GM21367 (cell line): ENCODE data around the gene KERA.
"Not testable (repeated sequence)": the region's sequence is repeated elsewhere in the genome, so short reads cannot be mapped to it uniquely, and the experiment has no call there.

Experiments
- ATAC-seq: cut with Tn5 transposase; IDR thresholded peaks from one replicate; pipeline ENCODE4 v1.9.1; 2021; ENCODE audit not compliant: unreplicated experiment

KERA gene, protein sequence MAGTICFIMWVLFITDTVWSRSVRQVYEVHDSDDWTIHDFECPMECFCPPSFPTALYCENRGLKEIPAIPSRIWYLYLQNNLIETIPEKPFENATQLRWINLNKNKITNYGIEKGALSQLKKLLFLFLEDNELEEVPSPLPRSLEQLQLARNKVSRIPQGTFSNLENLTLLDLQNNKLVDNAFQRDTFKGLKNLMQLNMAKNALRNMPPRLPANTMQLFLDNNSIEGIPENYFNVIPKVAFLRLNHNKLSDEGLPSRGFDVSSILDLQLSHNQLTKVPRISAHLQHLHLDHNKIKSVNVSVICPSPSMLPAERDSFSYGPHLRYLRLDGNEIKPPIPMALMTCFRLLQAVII

GRCh38 chr12:91057368-91058165 lies at the start of gene KERA:
KERA (minus strand) TSS chr12:91058024; CDS start chr12:91056281, 1,743 bp downstream.
- no peak for ATAC-seq

GRCh38 chr12:91106283-91106682 lies 48.5 kb upstream of the KERA start:
- no peak for ATAC-seq

DNA sequence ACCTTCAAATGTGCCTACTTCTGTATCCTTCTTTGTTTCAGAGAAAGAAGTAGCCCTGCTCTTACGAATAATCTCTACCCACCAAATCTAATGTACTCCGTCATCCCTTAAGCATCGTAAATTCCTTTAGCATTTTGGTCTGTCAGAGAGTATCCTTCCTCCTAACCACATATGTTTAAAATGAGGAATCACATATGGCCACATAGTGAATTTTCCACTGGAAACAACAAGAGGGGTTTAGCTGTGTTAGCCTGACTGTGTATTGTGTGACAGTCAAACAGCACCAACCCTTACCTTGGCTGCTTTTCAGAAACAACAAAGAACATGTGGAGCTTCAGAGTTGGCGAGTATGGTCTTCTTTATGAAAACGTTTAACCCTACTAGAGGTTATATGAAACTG lies 48.0 kb upstream of the KERA start:
- ATAC-seq: no peak

GRCh38 chr12:91104812-91105466 lies 47.1 kb upstream of the KERA start:
- ATAC-seq: peak; percentile 70

GRCh38 chr12:91103624-91104023 lies 45.8 kb upstream of the KERA start:
- ATAC-seq: no peak

DNA sequence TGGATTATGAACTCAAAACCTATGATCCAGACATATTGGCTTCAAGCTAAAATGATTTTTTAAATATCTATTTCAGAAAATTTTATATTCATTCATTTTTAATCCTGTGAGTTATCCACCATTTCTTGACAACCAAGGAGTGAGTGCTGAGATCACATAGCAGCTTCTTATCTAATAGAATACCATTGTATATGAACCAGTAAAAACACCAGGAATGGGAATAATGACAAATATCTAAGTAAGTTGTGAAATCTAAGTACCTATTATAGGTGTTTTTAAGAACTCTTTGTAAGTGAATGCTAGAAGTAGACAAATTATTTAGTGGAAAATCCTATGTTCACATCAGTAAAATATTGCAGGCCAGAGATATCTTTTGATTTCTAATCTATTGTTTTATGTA lies 45.3 kb upstream of the KERA start:
- no peak for ATAC-seq

GRCh38 chr12:91100906-91101305 lies 43.1 kb upstream of the KERA start:
- ATAC-seq: no peak

- no peak for ATAC-seq
These were observed 42.0 kb upstream of the KERA start for GRCh38 chr12:91099836-91100235.

DNA sequence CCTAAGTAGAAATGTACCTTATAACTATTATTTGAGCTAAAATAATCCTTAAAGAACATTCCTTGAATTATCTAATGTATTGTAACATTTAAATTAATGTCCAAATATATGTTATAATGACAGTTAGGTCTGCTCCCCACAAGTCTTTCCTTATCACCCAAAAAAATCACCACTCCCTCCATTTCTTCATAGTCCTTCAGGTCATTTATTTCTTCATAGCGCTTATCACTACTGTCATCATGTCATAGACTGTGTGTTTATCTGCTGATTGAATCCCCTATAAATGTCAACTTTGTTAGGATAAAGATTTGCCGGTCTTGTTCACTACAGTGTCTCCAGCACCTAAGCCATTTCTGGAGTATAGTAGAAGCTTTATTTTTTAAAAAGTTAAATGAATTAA lies 41.5 kb upstream of the KERA start:
- ATAC-seq: no peak

DNA sequence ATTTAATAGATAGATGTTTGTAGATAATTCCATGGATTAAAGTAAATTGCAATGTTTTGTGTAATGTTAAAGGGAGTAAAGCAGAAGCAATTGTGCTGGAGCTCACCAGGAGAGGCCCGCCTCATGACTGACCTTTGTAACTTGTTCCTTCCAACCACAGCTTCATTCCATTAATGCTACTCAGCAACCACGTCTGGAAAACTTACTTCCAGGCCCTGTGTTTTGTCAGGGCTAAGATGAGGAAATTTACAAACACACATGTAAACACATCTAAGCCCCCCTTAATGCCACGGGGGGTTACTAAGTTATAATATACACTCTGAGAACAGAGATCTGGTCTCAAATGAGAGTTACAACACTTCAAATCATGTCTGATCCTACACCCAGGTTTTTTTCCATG lies 41.1 kb upstream of the KERA start:
- ATAC-seq: no peak

DNA sequence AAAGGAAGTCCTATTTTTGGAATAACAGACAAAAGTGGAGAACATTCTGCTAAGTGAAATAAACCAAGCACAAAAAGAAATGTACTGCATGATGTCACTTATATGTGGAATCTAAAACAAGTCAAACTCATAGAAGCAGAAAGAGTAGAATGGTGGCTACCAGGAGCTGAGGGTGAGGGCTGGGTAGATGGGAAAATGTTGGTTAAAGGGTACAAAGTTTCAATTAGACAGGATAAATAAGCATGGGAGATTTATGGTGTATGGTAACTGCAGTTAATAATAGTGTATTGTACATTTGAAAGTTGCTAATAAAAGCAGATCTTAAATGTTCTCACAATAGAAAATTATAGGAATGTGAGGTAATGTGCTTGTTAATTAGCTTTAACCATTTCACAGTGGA lies 40.6 kb upstream of the KERA start:
- no peak for ATAC-seq

- ATAC-seq: no peak
These were observed 37.1 kb upstream of the KERA start for GRCh38 chr12:91094957-91095356.

DNA sequence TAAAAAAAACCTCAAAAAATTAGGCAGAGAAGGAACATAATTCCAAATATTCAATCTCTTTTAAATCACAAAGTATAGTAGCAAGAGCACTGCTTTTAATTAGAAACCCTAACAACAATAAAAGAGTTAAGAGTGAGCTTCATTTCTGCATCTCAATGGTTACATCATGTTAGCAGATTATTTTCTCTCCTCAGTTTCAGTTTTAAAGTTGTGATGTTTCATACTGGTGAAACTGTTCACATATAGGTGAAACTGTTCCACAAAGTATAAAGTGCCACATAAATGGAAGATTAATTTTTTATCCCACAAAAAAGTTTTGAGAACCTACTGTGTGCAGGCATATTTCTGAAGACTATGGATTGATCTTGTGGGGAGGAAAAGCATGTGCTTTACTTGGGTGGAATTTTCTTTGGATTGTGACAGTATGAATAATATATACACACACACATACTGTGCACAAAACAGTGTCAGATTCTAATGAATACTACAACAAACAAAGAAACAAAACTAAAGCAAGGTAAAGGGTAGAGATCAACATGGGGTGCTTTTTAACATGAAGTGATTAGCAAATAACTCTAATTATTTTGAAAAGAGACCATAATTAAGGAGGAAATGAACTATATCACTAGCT lies 36.3 kb upstream of the KERA start:
- no peak for ATAC-seq

- ATAC-seq: no peak
These were observed 35.5 kb upstream of the KERA start for GRCh38 chr12:91093341-91093740.

DNA sequence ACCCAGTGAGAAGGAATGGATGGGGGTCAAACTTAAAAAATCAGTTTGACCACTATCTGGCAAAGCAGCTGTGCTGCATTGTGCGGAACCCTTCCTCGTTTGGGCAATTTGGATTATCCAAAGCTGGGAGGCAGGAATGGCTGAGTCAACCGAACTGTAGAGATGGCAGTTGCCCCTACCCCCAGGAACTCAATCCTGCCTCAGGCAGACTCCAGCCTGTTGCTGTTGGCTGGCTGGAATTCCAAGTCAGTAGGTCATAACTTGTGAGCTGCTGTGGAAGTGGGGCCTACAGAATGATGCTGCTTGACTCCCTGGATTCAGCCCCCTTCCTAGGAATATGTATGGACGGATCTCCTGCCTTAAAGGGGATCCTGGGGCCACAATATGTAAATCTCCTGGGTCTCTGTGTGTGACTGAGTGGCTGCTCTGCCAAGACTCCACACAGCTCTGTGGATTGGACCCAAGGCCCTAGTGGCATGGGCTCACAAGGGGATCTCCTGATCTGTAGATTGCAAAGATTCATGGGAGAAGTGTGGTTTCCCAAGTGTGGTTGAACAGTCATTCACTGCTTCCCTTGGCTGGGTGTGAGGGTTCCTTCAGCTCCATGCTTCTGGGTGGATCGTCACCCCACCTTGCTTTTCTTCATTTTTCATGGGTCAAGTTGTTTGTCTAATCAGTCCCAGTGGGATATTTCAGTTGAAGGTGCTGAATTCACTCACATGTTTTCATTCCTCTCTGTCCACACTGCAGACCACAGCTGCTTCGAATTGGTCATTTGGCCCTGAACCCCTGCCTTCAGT lies 34.3 kb upstream of the KERA start:
- no peak for ATAC-seq

DNA sequence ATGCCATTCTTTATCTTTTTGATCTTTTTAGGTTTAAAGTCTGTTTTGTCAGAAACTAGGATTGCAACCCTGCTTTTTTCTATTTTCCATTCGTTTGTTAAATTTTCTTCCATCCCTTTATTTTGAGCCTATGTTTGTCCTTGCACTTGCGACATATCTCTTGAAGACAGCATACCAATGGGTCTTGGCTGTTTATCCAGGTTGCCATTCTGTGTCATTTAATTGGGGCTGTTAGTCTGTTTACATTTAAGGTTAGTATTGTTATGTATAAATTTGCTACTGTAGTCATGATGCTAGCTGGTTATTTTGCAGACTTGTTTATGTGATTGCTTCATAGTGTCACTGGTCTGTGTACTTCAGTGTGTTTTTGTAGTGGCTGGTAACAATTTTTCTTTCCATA lies 32.1 kb upstream of the KERA start:
- not testable (repeated sequence) for ATAC-seq

DNA sequence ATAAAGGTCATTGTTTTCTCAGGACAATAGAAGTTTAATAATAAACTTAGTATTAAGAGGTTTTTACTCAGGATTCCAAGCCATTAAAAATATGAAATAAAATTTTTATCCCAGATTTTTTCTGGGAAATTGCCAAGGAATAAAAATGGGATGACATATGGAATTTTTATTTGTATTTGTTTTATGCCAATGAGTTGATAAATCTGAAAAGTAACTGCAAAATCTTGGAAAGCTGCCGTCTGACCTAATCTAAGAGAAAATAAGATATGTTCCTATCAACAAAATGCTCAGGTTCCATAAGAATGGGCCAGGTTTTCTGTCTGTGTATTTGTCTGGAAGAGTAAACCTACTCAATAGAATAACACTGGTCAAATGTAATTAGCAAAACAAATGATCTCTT lies 22.2 kb upstream of the KERA start:
- ATAC-seq: no peak

DNA sequence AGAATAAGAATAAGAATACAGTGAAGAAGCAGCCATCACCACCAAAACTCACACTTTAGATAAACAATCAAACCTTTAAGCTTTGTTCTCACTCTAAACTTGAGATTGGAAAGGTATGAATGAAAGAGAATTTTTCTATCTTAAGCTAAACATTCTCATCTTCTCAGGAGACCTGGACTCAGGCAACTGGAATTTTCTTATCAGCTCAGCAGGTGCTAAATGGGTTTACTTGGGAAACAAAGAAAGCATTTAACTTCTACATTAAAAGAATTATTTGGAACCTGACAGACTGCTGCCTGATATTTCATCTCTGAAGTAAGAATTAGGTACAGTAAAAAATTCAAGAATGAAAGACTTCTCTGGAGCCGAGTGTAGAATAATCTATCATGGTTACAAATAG lies 20.7 kb upstream of the KERA start:
- no peak for ATAC-seq

- ATAC-seq: no peak
These were observed 19.6 kb upstream of the KERA start for GRCh38 chr12:91077228-91077954.

- ATAC-seq: no peak
These were observed 17.0 kb upstream of the KERA start for GRCh38 chr12:91074851-91075250.
